Panc1 (cell line): ENCODE data around the gene LRRC26. TPM values are rescaled to one million over a fixed set of nuclear protein-coding genes. Genes with fewer than 3 reads are reported as not detected.
A peak's percentile ranks its signal among the peaks of the same experiment; 100 is the strongest.

Source experiments
- ATAC-seq: fragments of 200-7000 bp; cut with Tn5 transposase; 2 replicates; pipeline ENCODE4 v1.9.1; 2020; ENCODE audit warnings: mild to moderate bottlenecking, moderate library complexity
- BruUV-seq: library from RNA; stranded (reverse); fragments of 400-500 nt; replicated peaks from 2 replicates; lab custom pipeline; 2021; lab: Mats Ljungman, UMichigan
- CTCF ChIA-PET: fragments of 300-600 bp; sonication (Branson Sonifier 250); formaldehyde crosslinking; loops from one replicate; lab custom pipeline; 2022; ENCODE audit warnings: antibody characterized with exemption; lab: Charles Lee
- POLR2A ChIA-PET: fragments of 300-600 bp; sonication (Branson Sonifier 250); formaldehyde crosslinking; loops from one replicate; lab custom pipeline; 2022; ENCODE audit warnings: antibody characterized with exemption; lab: Charles Lee
- DNase-seq: peaks from one replicate; pipeline ENCODE4 v3.0.0-alpha.2; 2010; ENCODE audit warnings: low read depth, low spot score
- H3K27ac ChIP-seq: 2 replicates; pipeline ENCODE4 v1.5.1; 2011; ENCODE audit warnings: mild to moderate bottlenecking, low read length, inconsistent platforms
- H3K27me3 ChIP-seq: fragments of 200-500 bp; sonication (Bioruptor generic); 2 replicates; pipeline ENCODE4 v1.6.0; 2014; ENCODE audit warnings: low read length, inconsistent platforms; ENCODE audit not compliant: control insufficient read depth, insufficient read depth
- H3K36me3 ChIP-seq: fragments of 200-500 bp; sonication (Bioruptor generic); 2 replicates; pipeline ENCODE4 v1.5.1; 2014; ENCODE audit warnings: inconsistent platforms, mild to moderate bottlenecking, low read length, moderate library complexity; ENCODE audit not compliant: control insufficient read depth, insufficient read depth
- H3K4me1 ChIP-seq: 2 replicates; pipeline ENCODE4 v1.5.1; 2011; ENCODE audit warnings: inconsistent platforms, mild to moderate bottlenecking, low read length, moderate library complexity; ENCODE audit not compliant: control insufficient read depth, insufficient read depth
- H3K4me3 ChIP-seq, 2 experiments: 2 replicates each; pipeline ENCODE4 v1.5.1; 2011 to 2012; ENCODE audit warnings: low read depth in 2 of 2, low read length in 2 of 2, mild to moderate bottlenecking in 2 of 2, inconsistent platforms in 1 of 2, moderate library complexity in 1 of 2
- H3K9me3 ChIP-seq: fragments of 200-500 bp; sonication (Bioruptor generic); 2 replicates; pipeline ENCODE4 v1.5.1; 2014; ENCODE audit warnings: low read depth, mild to moderate bottlenecking, inconsistent platforms, low read length, moderate library complexity; ENCODE audit not compliant: control insufficient read depth, insufficient read depth
- POLR2AphosphoS5 ChIP-seq: IDR thresholded peaks from 2 replicates; pipeline ENCODE4 v1.6.1; 2012; ENCODE audit warnings: mild to moderate bottlenecking, low read depth, low read length, moderate library complexity
- SIN3A ChIP-seq: IDR thresholded peaks from 2 replicates; pipeline ENCODE4 v1.6.1; 2012; ENCODE audit warnings: low read depth, mild to moderate bottlenecking, low read length, moderate library complexity, borderline replicate concordance; ENCODE audit not compliant: insufficient read depth
- TCF7L2 ChIP-seq: IDR thresholded peaks from 2 replicates; pipeline ENCODE4 v1.6.1; 2011; ENCODE audit warnings: mild to moderate bottlenecking, low read depth, low read length, inconsistent platforms
- in situ Hi-C: cut with HindIII; loops from 2 replicates; pipeline ENCODE4 v1.10.0; 2016; ENCODE audit warnings: low sequenced_read_pairs, low pct_unique_long_range_greater_than_20kb
- intact Hi-C: fragments of 100-400 bp; cut with micrococcal nuclease; formaldehyde crosslinking; loops from one replicate; pipeline ENCODE4 v1.10.0; 2022; ENCODE audit not compliant: unreplicated experiment
- total RNA-seq: library from RNA; stranded (reverse); gene quantifications from one replicate; pipeline ENCODE4 v1.2.1, GENCODE V29; 2021; ENCODE audit not compliant: unreplicated experiment
- TF ChIP-seq, protein P1 (sequence below), 2 experiments: IDR thresholded peaks; 2 replicates each; pipeline ENCODE4 v1.6.1; 2011 to 2012; ENCODE audit warnings: low read depth in 2 of 2, control low read depth in 1 of 2, low read length in 1 of 2, mild to moderate bottlenecking in 1 of 2, moderate library complexity in 1 of 2; ENCODE audit not compliant: insufficient read depth in 1 of 2
- TF ChIP-seq, protein P2 (sequence below): fragments of 450-650 bp; IDR thresholded peaks from 2 replicates; pipeline ENCODE4 v1.5.1; 2017; ENCODE audit warnings: mild to moderate bottlenecking

The LRRC26 gene
- total RNA-seq, 1 experiment from 2014 or later: 0.69 TPM

DNA sequence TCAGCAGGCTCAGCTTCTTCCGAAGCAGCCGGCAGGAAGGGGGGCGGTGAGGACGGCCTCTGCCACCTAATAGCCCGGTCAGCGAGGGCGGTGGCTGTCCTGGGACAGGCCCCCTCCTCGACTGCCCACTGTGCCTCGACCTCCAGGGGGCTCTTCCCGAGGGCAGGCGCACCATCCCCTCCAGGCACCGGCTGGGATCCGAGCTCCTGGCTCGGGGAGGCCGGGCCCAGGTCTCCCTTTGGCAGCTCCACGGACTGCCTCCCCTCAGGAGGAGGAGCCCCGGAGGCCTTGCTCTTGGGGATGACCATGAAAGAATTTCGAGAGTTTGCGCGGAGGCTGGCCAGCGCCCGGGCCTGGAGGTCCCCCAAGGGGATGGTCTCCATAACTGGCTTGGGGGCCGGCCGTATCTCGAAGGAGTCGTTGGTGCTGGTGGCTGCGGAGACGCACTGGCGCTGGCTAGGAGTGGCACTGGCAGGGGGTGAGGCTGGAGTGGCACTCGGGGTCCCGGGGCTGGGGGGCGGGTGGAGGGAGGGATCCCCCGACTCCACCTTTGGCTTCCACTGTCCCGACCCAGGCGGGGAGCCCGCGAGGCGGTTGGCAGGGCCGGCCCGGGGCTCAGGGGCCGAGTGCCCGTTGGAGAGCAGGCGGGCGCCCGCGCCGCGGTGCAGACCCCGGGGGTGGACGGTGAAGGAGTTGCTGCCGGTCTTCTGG, 29.7 kb upstream of the LRRC26 start:
- ChIA-PET POLR2A (no interaction called here), CTCF (interaction anchor here (1.5 kb wide), 1 partner anchor 10 kb away, joined by 4 read pairs; no protein-coding TSS in a partner anchor)
- no peaks in the 10 kb centered on the region for H3K36me3 ChIP-seq
- peaks cover 40% of the 10 kb centered on the region for H3K4me1 ChIP-seq
- no TSS peak for BruUV-seq
- no peaks in the 10 kb centered on the region for H3K27me3 ChIP-seq
- in situ Hi-C loops: no loop called here
- DNase-seq (no peak), ATAC-seq (no peak)
- TF ChIP-seq, protein P1, sequence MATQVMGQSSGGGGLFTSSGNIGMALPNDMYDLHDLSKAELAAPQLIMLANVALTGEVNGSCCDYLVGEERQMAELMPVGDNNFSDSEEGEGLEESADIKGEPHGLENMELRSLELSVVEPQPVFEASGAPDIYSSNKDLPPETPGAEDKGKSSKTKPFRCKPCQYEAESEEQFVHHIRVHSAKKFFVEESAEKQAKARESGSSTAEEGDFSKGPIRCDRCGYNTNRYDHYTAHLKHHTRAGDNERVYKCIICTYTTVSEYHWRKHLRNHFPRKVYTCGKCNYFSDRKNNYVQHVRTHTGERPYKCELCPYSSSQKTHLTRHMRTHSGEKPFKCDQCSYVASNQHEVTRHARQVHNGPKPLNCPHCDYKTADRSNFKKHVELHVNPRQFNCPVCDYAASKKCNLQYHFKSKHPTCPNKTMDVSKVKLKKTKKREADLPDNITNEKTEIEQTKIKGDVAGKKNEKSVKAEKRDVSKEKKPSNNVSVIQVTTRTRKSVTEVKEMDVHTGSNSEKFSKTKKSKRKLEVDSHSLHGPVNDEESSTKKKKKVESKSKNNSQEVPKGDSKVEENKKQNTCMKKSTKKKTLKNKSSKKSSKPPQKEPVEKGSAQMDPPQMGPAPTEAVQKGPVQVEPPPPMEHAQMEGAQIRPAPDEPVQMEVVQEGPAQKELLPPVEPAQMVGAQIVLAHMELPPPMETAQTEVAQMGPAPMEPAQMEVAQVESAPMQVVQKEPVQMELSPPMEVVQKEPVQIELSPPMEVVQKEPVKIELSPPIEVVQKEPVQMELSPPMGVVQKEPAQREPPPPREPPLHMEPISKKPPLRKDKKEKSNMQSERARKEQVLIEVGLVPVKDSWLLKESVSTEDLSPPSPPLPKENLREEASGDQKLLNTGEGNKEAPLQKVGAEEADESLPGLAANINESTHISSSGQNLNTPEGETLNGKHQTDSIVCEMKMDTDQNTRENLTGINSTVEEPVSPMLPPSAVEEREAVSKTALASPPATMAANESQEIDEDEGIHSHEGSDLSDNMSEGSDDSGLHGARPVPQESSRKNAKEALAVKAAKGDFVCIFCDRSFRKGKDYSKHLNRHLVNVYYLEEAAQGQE (IDR thresholded peaks at IDR 0.05; ENCODE audit: insufficient read depth in 1 of 2, low read depth in 2 of 2, low read length in 1 of 2): no peak
- TF ChIP-seq, protein P2, sequence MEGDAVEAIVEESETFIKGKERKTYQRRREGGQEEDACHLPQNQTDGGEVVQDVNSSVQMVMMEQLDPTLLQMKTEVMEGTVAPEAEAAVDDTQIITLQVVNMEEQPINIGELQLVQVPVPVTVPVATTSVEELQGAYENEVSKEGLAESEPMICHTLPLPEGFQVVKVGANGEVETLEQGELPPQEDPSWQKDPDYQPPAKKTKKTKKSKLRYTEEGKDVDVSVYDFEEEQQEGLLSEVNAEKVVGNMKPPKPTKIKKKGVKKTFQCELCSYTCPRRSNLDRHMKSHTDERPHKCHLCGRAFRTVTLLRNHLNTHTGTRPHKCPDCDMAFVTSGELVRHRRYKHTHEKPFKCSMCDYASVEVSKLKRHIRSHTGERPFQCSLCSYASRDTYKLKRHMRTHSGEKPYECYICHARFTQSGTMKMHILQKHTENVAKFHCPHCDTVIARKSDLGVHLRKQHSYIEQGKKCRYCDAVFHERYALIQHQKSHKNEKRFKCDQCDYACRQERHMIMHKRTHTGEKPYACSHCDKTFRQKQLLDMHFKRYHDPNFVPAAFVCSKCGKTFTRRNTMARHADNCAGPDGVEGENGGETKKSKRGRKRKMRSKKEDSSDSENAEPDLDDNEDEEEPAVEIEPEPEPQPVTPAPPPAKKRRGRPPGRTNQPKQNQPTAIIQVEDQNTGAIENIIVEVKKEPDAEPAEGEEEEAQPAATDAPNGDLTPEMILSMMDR: no peak
- TF ChIP-seq POLR2AphosphoS5 (no peak), TCF7L2 (no peak), SIN3A (no peak)
- H3K9me3 ChIP-seq: no peaks in the 10 kb centered on the region
- intact Hi-C loops: no loop called here
- H3K27ac ChIP-seq: peak overlapping the region; percentile 12; the same call in 1 of the 2 replicates
- H3K4me3 ChIP-seq: peak overlapping the region; percentile 34 to 45

DNA sequence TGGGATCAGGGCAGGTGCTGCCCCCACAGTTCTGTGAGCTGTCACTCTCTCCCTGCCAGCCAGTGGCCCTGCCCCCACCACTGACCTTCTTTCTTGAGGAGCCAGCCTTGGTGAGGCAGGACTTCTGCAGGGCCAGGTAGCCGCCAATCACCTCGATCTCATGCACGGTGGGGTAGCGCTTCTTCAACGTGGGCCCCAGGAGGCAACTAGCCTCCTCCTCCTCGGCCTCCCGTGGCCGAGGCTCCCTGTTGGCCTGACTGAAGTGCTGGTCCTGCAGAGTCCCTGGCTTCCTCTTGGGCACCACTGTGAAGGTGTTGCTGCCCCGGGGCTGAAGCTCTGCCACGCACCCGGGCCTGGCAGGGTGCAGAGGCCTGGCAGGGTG, 29.0 kb upstream of the LRRC26 start:
- DNase-seq: no peak
- ATAC-seq: no peak
- BruUV-seq: no TSS peak
- TF ChIP-seq POLR2AphosphoS5 (no peak), SIN3A (no peak), TCF7L2 (no peak)
- TF ChIP-seq, protein P2: no peak
- TF ChIP-seq, protein P1 (IDR thresholded peaks at IDR 0.05; ENCODE audit: insufficient read depth in 1 of 2, low read depth in 2 of 2, low read length in 1 of 2): no peak
- Histone ChIP-seq H3K27ac (peak overlapping the region; percentile 34; the same call in 1 of the 2 replicates), H3K4me1 (peaks cover 36% of the 10 kb centered on the region), H3K9me3 (no peaks in the 10 kb centered on the region), H3K27me3 (no peaks in the 10 kb centered on the region), H3K36me3 (no peaks in the 10 kb centered on the region), H3K4me3 (peak overlapping the region; percentile 34 to 45)
- ChIA-PET POLR2A (no interaction called here), CTCF (interaction anchor here (1.5 kb wide), 1 partner anchor 10 kb away, joined by 4 read pairs; no protein-coding TSS in a partner anchor)
- in situ Hi-C loops (no loop called here), intact Hi-C loops (no loop called here)
